Chondrocyte (in vitro differentiated cells): ENCODE data around the gene TMEM119. TPM values are rescaled to one million over a fixed set of nuclear protein-coding genes. Genes with fewer than 3 reads are reported as not detected.

Experiments
- DNase-seq: peaks from one replicate; pipeline ENCODE4 v3.0.0; 2021; ENCODE audit warnings: mixed read lengths, low spot score
- H3K27ac Mint-ChIP-seq: one replicate; pipeline ENCODE4 v1.8.0; 2021; ENCODE audit warnings: mild to moderate bottlenecking, moderate library complexity, mixed read lengths; ENCODE audit not compliant: unreplicated experiment
- H3K27me3 Mint-ChIP-seq: 2 replicates; pipeline ENCODE4 v1.8.0; 2021; ENCODE audit warnings: low read depth, mixed read lengths
- H3K36me3 Mint-ChIP-seq: 2 replicates; pipeline ENCODE4 v1.8.0; 2021; ENCODE audit warnings: low read depth, mixed read lengths
- H3K4me1 Mint-ChIP-seq: 2 replicates; pipeline ENCODE4 v1.8.0; 2021; ENCODE audit warnings: low read depth, mild to moderate bottlenecking, mixed read lengths
- H3K4me3 Mint-ChIP-seq: one replicate; pipeline ENCODE4 v1.8.0; 2021; ENCODE audit warnings: mild to moderate bottlenecking, moderate library complexity, mixed read lengths; ENCODE audit not compliant: unreplicated experiment
- H3K9me3 Mint-ChIP-seq: 2 replicates; pipeline ENCODE4 v1.8.0; 2021; ENCODE audit warnings: low read depth, mixed read lengths
- CTCF ChIP-seq: fragments of 200-600 bp; sonication (generic); IDR thresholded peaks from 2 replicates; pipeline ENCODE4 v1.5.0; 2021; ENCODE audit warnings: antibody characterized with exemption, mild to moderate bottlenecking, moderate library complexity
- total RNA-seq: library from RNA; stranded (reverse); gene quantifications from 3 replicates; pipeline ENCODE4 v1.2.1, GENCODE V29; 2021

The TMEM119 gene
- total RNA-seq, 1 donor from 2014 or later: 48.3 TPM

DNA sequence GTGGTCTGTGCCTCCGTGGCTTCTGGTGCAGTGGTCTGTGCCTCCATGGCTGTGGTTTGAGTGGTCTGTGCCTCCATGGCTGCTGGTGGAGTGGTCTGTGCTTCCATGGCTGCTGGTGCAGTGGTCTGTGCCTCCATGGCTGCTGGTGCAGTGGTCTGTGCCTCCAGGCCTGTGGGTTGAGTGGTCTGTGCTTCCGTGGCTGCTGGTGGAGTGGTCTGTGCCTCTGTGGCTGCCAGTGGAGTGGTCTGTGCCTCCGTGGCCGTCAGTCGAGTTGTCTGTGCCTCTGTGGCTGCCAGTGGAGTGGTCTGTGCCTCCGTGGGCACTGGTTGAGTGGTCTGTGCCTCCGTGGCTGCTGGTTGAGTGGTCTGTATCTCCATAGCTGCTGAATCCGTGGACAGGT, 25.7 kb upstream of the TMEM119 start:
- H3K27me3 Mint-ChIP-seq: no peaks in the 10 kb centered on the region
- no peak overlapping the region for H3K4me3 Mint-ChIP-seq
- H3K27ac Mint-ChIP-seq: no peak overlapping the region
- H3K4me1 Mint-ChIP-seq: peaks cover 12% of the 10 kb centered on the region
- H3K36me3 Mint-ChIP-seq: no peaks in the 10 kb centered on the region
- no peak for DNase-seq
- TF ChIP-seq CTCF: no peak
- H3K9me3 Mint-ChIP-seq: no peaks in the 10 kb centered on the region

DNA sequence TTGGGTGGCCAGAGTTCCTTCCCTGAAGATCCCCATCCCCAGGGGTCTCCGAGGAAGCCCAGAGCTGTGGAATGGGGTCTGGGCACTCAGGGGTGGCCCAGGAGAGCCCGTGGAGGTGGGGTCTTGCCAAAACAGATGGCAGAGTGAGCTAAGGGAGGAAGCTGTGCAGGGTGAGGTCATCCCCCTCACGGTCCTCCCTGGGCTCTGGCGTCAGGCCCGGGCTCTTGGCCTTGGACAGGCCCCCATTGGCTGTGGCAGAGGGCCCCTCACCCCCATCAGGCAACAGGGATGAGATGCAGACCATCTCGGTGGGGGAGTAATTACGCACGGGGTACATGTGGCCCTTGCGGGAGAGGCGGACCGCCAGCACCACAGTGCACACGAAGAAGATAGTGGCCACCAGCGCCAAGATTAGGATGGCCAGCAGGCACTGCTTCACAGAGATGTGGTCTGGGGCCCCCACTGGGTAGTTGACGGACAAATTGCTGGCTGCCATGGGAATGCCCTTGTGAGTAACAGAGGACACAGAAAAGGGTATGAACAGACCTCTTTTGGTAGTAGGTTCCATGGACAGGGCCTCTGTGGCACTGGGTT, 25.1 kb upstream of the TMEM119 start:
- H3K27ac Mint-ChIP-seq: no peak overlapping the region
- no peaks in the 10 kb centered on the region for H3K27me3 Mint-ChIP-seq
- DNase-seq: no peak
- no peaks in the 10 kb centered on the region for H3K9me3 Mint-ChIP-seq
- no peak for TF ChIP-seq CTCF
- no peaks in the 10 kb centered on the region for H3K36me3 Mint-ChIP-seq
- no peak overlapping the region for H3K4me3 Mint-ChIP-seq
- H3K4me1 Mint-ChIP-seq: peaks cover 12% of the 10 kb centered on the region

- H3K27ac Mint-ChIP-seq: no peak overlapping the region
- no peak for TF ChIP-seq CTCF
These were observed 24.5 kb upstream of the TMEM119 start for GRCh38 chr12:108622421-108622820.

GRCh38 chr12:108621161-108621560, 23.3 kb upstream of the TMEM119 start:
- no peak overlapping the region for H3K4me3 Mint-ChIP-seq
- TF ChIP-seq CTCF: no peak
- H3K36me3 Mint-ChIP-seq: peaks cover 3% of the 10 kb centered on the region
- H3K9me3 Mint-ChIP-seq: no peaks in the 10 kb centered on the region
- DNase-seq: no peak
- H3K27me3 Mint-ChIP-seq: no peaks in the 10 kb centered on the region
- peaks cover 25% of the 10 kb centered on the region for H3K4me1 Mint-ChIP-seq
- H3K27ac Mint-ChIP-seq: no peak overlapping the region

More at GRCh38 chr12:108622421-108622820, 24.5 kb upstream of the TMEM119 start:
- Mint-ChIP-seq H3K9me3 (no peaks in the 10 kb centered on the region), H3K4me3 (no peak overlapping the region), H3K4me1 (peaks cover 18% of the 10 kb centered on the region), H3K27me3 (no peaks in the 10 kb centered on the region), H3K36me3 (no peaks in the 10 kb centered on the region)
- no peak for DNase-seq

DNA sequence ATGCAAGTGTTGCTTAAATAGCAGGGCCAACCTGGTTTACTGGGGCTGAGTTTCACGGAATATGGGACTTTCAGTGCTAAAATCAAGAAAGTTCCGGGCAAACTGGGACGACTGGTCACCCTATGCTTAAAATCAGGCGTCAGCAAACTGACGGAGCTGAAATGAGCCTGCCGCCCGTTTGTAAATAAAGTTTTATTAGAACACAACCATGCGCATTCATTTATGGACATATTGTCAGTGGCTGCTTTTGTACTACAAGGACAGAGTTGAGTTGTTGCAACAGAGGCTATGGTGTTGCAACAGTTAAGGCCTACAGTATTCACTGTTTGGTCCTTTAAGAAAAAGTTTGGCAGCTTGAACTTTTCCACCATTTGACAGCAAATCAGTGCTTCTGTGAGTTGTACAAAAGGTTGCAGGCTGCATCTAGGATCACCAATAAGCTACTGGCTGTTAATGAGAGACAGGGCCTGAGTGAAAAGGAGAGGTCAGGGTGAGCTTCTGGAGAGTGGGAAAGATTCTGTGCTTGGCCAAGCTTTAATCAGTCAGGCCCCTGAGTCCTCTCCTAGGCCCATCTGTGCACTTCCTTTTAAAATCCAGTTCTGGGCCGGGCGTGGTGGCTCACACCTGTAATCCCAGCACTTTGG, 22.5 kb upstream of the TMEM119 start:
- H3K27me3 Mint-ChIP-seq: no peaks in the 10 kb centered on the region
- peaks cover 25% of the 10 kb centered on the region for H3K4me1 Mint-ChIP-seq
- no peak for DNase-seq
- H3K27ac Mint-ChIP-seq: no peak overlapping the region
- H3K36me3 Mint-ChIP-seq: peaks cover 3% of the 10 kb centered on the region
- TF ChIP-seq CTCF: no peak
- peaks cover 4% of the 10 kb centered on the region for H3K9me3 Mint-ChIP-seq
- no peak overlapping the region for H3K4me3 Mint-ChIP-seq
